HG02884 (cell line): ENCODE results near the gene STAP2.
"Not testable (repeated sequence)": the region's sequence is repeated elsewhere in the genome, so short reads cannot be mapped to it uniquely, and the experiment has no call there.

Experiments used
- ATAC-seq: cut with Tn5 transposase; IDR thresholded peaks from one replicate; pipeline ENCODE4 v1.9.1; 2021; ENCODE audit warnings: mild to moderate bottlenecking, moderate library complexity; ENCODE audit not compliant: unreplicated experiment

STAP2 gene

GRCh38 chr19:4302243-4302640, 36.4 kb downstream of the STAP2 start, which contains the start of gene TMIGD2:
TMIGD2 (minus strand) TSS chr19:4302389; CDS start chr19:4302385, 4 bp downstream.
- no peak for ATAC-seq

- ATAC-seq, result no peak
Observed at GRCh38 chr19:4301590-4302242, 36.9 kb downstream of the STAP2 start.

GRCh38 chr19:4300589-4300988, 38.0 kb downstream of the STAP2 start:
- ATAC-seq, result no peak

- no peak for ATAC-seq
Observed at GRCh38 chr19:4298810-4299550, 39.6 kb downstream of the STAP2 start.

GRCh38 chr19:4297901-4298809, 40.5 kb downstream of the STAP2 start:
- ATAC-seq, result no peak

GRCh38 chr19:4295972-4296771, 42.5 kb downstream of the STAP2 start:
- no peak for ATAC-seq

GRCh38 chr19:4294389-4294788, 44.2 kb downstream of the STAP2 start:
- ATAC-seq, result no peak

- no peak for ATAC-seq
Observed at GRCh38 chr19:4292515-4292914, 46.1 kb downstream of the STAP2 start.

- no peak for ATAC-seq
Observed at GRCh38 chr19:4291184-4291732, 47.4 kb downstream of the STAP2 start.

GRCh38 chr19:4288091-4288777, 50.4 kb downstream of the STAP2 start:
- no peak for ATAC-seq

GRCh38 chr19:4286141-4286540, 52.5 kb downstream of the STAP2 start:
- not testable (repeated sequence) for ATAC-seq

GRCh38 chr19:4284974-4285373, 53.7 kb downstream of the STAP2 start:
- ATAC-seq, result no peak

GRCh38 chr19:4284176-4284958, 54.3 kb downstream of the STAP2 start:
- no peak for ATAC-seq

GRCh38 chr19:4279530-4280422, 58.9 kb downstream of the STAP2 start:
- no peak for ATAC-seq

- no peak for ATAC-seq
Observed at GRCh38 chr19:4279267-4279529, 59.4 kb downstream of the STAP2 start.

GRCh38 chr19:4278419-4279266, 60.0 kb downstream of the STAP2 start, which contains the start of gene SHD:
SHD (plus strand) TSS chr19:4279266; CDS start chr19:4280064, 798 bp downstream.
- ATAC-seq, result no peak

- no peak for ATAC-seq
Observed at GRCh38 chr19:4278010-4278409, 60.6 kb downstream of the STAP2 start.
